ENCODE results near the gene PTPN11.

DNA sequence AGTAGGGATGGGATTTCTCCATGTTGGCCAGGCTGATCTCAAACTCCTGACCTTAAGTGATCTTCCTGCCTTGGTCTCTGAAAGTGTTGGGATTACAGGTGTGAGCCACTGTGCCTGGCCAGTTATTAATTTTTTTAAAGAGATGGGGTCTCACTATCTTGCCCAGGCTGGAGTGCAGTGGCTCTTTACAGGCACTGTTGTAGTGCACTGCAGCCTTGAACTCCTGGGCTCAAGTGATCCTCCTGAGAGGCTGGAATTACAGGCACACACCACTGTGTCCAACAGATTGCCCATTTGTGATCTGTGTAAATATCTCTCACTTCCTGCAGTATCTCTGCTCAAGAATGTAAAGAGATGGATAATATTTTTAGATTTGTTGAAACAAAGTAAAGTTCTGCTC, 45.9 kb downstream of the PTPN11 start:
- TF ChIP-seq, protein P1, sequence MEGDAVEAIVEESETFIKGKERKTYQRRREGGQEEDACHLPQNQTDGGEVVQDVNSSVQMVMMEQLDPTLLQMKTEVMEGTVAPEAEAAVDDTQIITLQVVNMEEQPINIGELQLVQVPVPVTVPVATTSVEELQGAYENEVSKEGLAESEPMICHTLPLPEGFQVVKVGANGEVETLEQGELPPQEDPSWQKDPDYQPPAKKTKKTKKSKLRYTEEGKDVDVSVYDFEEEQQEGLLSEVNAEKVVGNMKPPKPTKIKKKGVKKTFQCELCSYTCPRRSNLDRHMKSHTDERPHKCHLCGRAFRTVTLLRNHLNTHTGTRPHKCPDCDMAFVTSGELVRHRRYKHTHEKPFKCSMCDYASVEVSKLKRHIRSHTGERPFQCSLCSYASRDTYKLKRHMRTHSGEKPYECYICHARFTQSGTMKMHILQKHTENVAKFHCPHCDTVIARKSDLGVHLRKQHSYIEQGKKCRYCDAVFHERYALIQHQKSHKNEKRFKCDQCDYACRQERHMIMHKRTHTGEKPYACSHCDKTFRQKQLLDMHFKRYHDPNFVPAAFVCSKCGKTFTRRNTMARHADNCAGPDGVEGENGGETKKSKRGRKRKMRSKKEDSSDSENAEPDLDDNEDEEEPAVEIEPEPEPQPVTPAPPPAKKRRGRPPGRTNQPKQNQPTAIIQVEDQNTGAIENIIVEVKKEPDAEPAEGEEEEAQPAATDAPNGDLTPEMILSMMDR (IDR thresholded peaks at IDR 0.05), result no peak
- TF ChIP-seq FOXS1 (CRISPR knock-in tag; IDR thresholded peaks at IDR 0.05) (no peak), CHD4 (IDR thresholded peaks at IDR 0.05; ENCODE audit: borderline replicate concordance) (no peak), TP53 (CRISPR knock-in tag; IDR thresholded peaks at IDR 0.05) (no peak), POLR2AphosphoS2 (conservative IDR thresholded peaks at IDR 0.05; ENCODE audit: low read length) (no peak)
- TF ChIP-seq, protein P2, sequence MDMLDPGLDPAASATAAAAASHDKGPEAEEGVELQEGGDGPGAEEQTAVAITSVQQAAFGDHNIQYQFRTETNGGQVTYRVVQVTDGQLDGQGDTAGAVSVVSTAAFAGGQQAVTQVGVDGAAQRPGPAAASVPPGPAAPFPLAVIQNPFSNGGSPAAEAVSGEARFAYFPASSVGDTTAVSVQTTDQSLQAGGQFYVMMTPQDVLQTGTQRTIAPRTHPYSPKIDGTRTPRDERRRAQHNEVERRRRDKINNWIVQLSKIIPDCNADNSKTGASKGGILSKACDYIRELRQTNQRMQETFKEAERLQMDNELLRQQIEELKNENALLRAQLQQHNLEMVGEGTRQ (IDR thresholded peaks at IDR 0.05), result no peak
